Measurements from ENCODE around the gene P4HA2.
A peak's percentile ranks its signal among the peaks of the same experiment; 100 is the strongest.

P4HA2 gene

GRCh38 chr5:132246806-132247205 is 19.2 kb upstream of the P4HA2 start:
- no peak for DNase-seq

GRCh38 chr5:132245593-132245992 is 17.9 kb upstream of the P4HA2 start:
- DNase-seq: no peak

GRCh38 chr5:132243366-132243977 is 15.8 kb upstream of the P4HA2 start:
- no peak for DNase-seq

- no peak for DNase-seq
Measured at GRCh38 chr5:132239776-132240175, 12.1 kb upstream of the P4HA2 start.

- DNase-seq: no peak
Measured at GRCh38 chr5:132238901-132239500, 11.3 kb upstream of the P4HA2 start.

GRCh38 chr5:132238169-132238744 is 10.6 kb upstream of the P4HA2 start:
- peak in 4 of 5 donors; percentile 26 to 62 (median 52) for DNase-seq

GRCh38 chr5:132237670-132238069 is 10.0 kb upstream of the P4HA2 start:
- DNase-seq: no peak

GRCh38 chr5:132237141-132237540 is 9.5 kb upstream of the P4HA2 start:
- no peak for DNase-seq

GRCh38 chr5:132235340-132235739 is 7.7 kb upstream of the P4HA2 start:
- DNase-seq: no peak

GRCh38 chr5:132234684-132235062 is 7.0 kb upstream of the P4HA2 start:
- DNase-seq: no peak

- DNase-seq: no peak
Measured at GRCh38 chr5:132233811-132234683, 6.4 kb upstream of the P4HA2 start.

GRCh38 chr5:132233081-132233480 is 5.4 kb upstream of the P4HA2 start:
- DNase-seq: no peak

- no peak for DNase-seq
Measured at GRCh38 chr5:132232465-132232864, 4.8 kb upstream of the P4HA2 start.

GRCh38 chr5:132230871-132231270 is 3.2 kb upstream of the P4HA2 start:
- DNase-seq: no peak

GRCh38 chr5:132229236-132229635 is 1.6 kb upstream of the P4HA2 start:
- no peak for DNase-seq

GRCh38 chr5:132228241-132229035 is 785 bp upstream of the P4HA2 start:
- DNase-seq: no peak

GRCh38 chr5:132227235-132227484 is 493 bp downstream of the P4HA2 start:
- DNase-seq: no peak

GRCh38 chr5:132226516-132227234 is 978 bp downstream of the P4HA2 start:
- DNase-seq: no peak

GRCh38 chr5:132225165-132226032 is 2.3 kb downstream of the P4HA2 start:
- no peak for DNase-seq

GRCh38 chr5:132224716-132225115 is 2.9 kb downstream of the P4HA2 start:
- DNase-seq: no peak

- DNase-seq: no peak
Measured at GRCh38 chr5:132223861-132224260, 3.8 kb downstream of the P4HA2 start.

All from T-helper 1 cell (primary cell).